Stomach (tissue), 19 donors: Measurements from ENCODE around the gene SYNC. TPM values are rescaled to one million over a fixed set of nuclear protein-coding genes. Genes with fewer than 3 reads are reported as not detected.
A peak's percentile ranks its signal among the peaks of the same experiment; 100 is the strongest.

ENCODE experiments used
- DNase-seq, 2 donors: peaks; one replicate each; pipeline versions ENCODE4 v3.0.0 to v3.0.0-alpha.2; 2013 to 2019
- H3K27ac ChIP-seq, 5 donors: fragments of 200-600 bp in 4 of 5; sonication (generic) in 4 of 5; one replicate each; pipeline ENCODE4 v1.5.1; 2013 to 2019; ENCODE audit warnings: mild to moderate bottlenecking in 1 of 5, moderate library complexity in 1 of 5
- H3K27me3 ChIP-seq, 3 donors: fragments of 200-600 bp; sonication (generic); one replicate each; pipeline ENCODE4 v1.5.1; 2017 to 2019; ENCODE audit warnings: mixed run types in 1 of 3
- H3K36me3 ChIP-seq, 4 donors: fragments of 200-600 bp; sonication (generic); 1 replicate in 3 of 4; 2 replicates in 1 of 4; pipeline ENCODE4 v1.5.1; 2016 to 2019
- H3K4me1 ChIP-seq, 4 donors: fragments of 200-600 bp; sonication (generic); one replicate each; pipeline ENCODE4 v1.5.1; 2016 to 2019
- H3K4me3 ChIP-seq, 4 donors: fragments of 200-600 bp; sonication (generic) in 3 of 4; one replicate each; pipeline ENCODE4 v1.5.1; 2016 to 2019; ENCODE audit warnings: mild to moderate bottlenecking in 1 of 4
- H3K9me3 ChIP-seq, 4 donors: fragments of 200-600 bp; sonication (generic); one replicate each; pipeline ENCODE4 v1.5.1; 2016 to 2019
- CTCF ChIP-seq, 7 experiments: fragments of 450-650 bp in 4 of 7; fragments of 200-600 bp in 3 of 7; sonication (generic) in 3 of 7; IDR thresholded peaks; one replicate each; pipeline ENCODE4 v1.5.1; 2016 to 2019; ENCODE audit warnings: antibody characterized with exemption in 7 of 7, control low read depth in 2 of 7, mild to moderate bottlenecking in 1 of 7
- EP300 ChIP-seq: sonication (generic); formaldehyde crosslinking; IDR thresholded peaks from one replicate; pipeline ENCODE4 v1.6.1; 2017; ENCODE audit warnings: antibody characterized with exemption
- POLR2A ChIP-seq, 4 donors: fragments of 450-650 bp; IDR thresholded peaks; one replicate each; pipeline ENCODE4 v1.6.1; 2016; ENCODE audit warnings: antibody characterized with exemption in 4 of 4, control low read depth in 2 of 4, mild to moderate bottlenecking in 1 of 4, moderate library complexity in 1 of 4
- POLR2AphosphoS5 ChIP-seq, 3 donors: sonication (generic); formaldehyde crosslinking; IDR thresholded peaks; one replicate each; pipeline ENCODE4 v1.6.1; 2016; ENCODE audit warnings: antibody characterized with exemption in 3 of 3
- WGBS, 5 donors: extraction: QIAGEN DNeasy Blood & Tissue Kit in 3 of 5; methylation state at CpG; one replicate each; pipeline versions ENCODE4 v1.1.5 to v1.1.7; 2013 to 2018; 5-methylcytosine and 5-hydroxymethylcytosine counted together
- intact Hi-C: fragments of 100-400 bp; cut with DNase I; formaldehyde crosslinking; loops from one replicate; pipeline ENCODE4 v1.15.1; 2023; ENCODE audit warnings: low total_unique reads
- long read RNA-seq, 10 donors: transcript quantifications; one replicate each; lab custom pipeline, GENCODE V29; 2026
- polyA plus RNA-seq, 3 donors: library from polyadenylated mRNA; stranded (reverse); fragments of 200-250 nt; gene quantifications; one replicate each; pipeline ENCODE4 v1.2.3, GENCODE V29; 2013
- total RNA-seq, 5 donors: library from RNA; depleted of rRNA; stranded (reverse); fragments of >200 nt; gene quantifications; one replicate each; pipeline versions ENCODE4 v1.1.0 to v1.2.3, GENCODE V29; 2014 to 2016
- donor health status: healthy with polysubstance abuse.
- donor health status: Bipolar disorder and iron deficiency.
- donor health status: healthy.

The SYNC gene
- total RNA-seq (10 to 100 TPM; 12.3 to 38.5 (median 22.8) TPM), polyA plus RNA-seq (10 to 100 TPM in 1 of 3 donors, 1 to 10 TPM in 2; 5.5 to 11.6 (median 6.0) TPM)
- long read RNA-seq, donor 1, partial matches to known transcripts, result 0 of 2 reads
- long read RNA-seq, donor 1, other reads (novel, unspliced or antisense), result 0 of 2 reads
- long read RNA-seq, donor 2, partial matches to known transcripts, result 8 of 9 reads
- long read RNA-seq, donor 2, other reads (novel, unspliced or antisense), result 0 of 9 reads
- long read RNA-seq, donor 3, partial matches to known transcripts, result 0 of 1 reads
- long read RNA-seq, donor 3, other reads (novel, unspliced or antisense), result 0 of 1 reads
- long read RNA-seq, donor 4, result 0 reads
- long read RNA-seq, donor 5, transcript SYNC-202 (5 exons, 3,398 nt), result major isoform, 6 of 7 reads
- long read RNA-seq, donor 5, partial matches to known transcripts, result 0 of 7 reads
- long read RNA-seq, donor 5, other reads (novel, unspliced or antisense), result 0 of 7 reads
- long read RNA-seq, donor 6, result 0 reads
- long read RNA-seq, donor 7, partial matches to known transcripts, result 10 of 13 reads
- long read RNA-seq, donor 7, other reads (novel, unspliced or antisense), result 0 of 13 reads
- long read RNA-seq, donor 8, partial matches to known transcripts, result 5 of 7 reads
- long read RNA-seq, donor 8, other reads (novel, unspliced or antisense), result 0 of 7 reads
- long read RNA-seq, donor 9, result 0 reads
- long read RNA-seq, donor 10, result 0 reads

- intact Hi-C loops, result no loop called here
- Histone ChIP-seq H3K4me3 (peak within 1 kb of the TSS; percentile 59 to 74 (median 68)), H3K9me3 (no peaks in the 10 kb centered on the region), H3K27me3 (peaks cover 0 to 13% (median 3%) of the 10 kb centered on the region in 3 donors), H3K27ac (peak within 1 kb of the TSS; percentile 33 to 93 (median 87)), H3K36me3 (no peaks in the 10 kb centered on the region), H3K4me1 (peaks cover 24 to 58% (median 36%) of the 10 kb centered on the region in 4 donors)
- no peak for TF ChIP-seq CTCF (IDR thresholded peaks at IDR 0.05)
- peak in 2 of 3 donors; percentile 22 to 32 for TF ChIP-seq POLR2AphosphoS5 (IDR thresholded peaks at IDR 0.05)
- DNase-seq, result peak; percentile 60 to 85
- WGBS, 5 donors, result 0 to 2% (median 1%) methylated on average over 19 to 62 of the region's 70 CpGs
Measured at GRCh38 chr1:32702599-32703478, at the start of gene SYNC. TSS of gene SYNC (minus strand) at chr1:32702770. CDS start at chr1:32702660, 110 bp downstream.

GRCh38 chr1:32749771-32750170, 47.2 kb upstream of the SYNC start:
- Histone ChIP-seq H3K36me3 (peaks cover 0 to 8% (median 0%) of the 10 kb centered on the region in 4 donors), H3K27me3 (peaks cover 0 to 7% (median 7%) of the 10 kb centered on the region in 3 donors), H3K4me1 (peaks cover 20 to 97% (median 77%) of the 10 kb centered on the region in 4 donors), H3K9me3 (no peaks in the 10 kb centered on the region), H3K27ac (peak overlapping the region; percentile 16 to 97 (median 33)), H3K4me3 (no peak overlapping the region)
- 33 to 45% (median 42%) methylated on average over 3 of the region's 3 CpGs for WGBS, 5 donors
- no peak for TF ChIP-seq POLR2AphosphoS5 (IDR thresholded peaks at IDR 0.05)
- TF ChIP-seq EP300, result no peak
- no peak for TF ChIP-seq CTCF (IDR thresholded peaks at IDR 0.05)
- no peak for TF ChIP-seq POLR2A (IDR thresholded peaks at IDR 0.05)
- intact Hi-C loops, result no loop called here
- no peak for DNase-seq

GRCh38 chr1:32749332-32749731, 46.8 kb upstream of the SYNC start:
- no peak for DNase-seq
- WGBS, 5 donors, result 56 to 79% (median 73%) methylated on average over 4 of the region's 4 CpGs
- Histone ChIP-seq H3K27ac (peak overlapping the region in 4 of 5 donors; percentile 28 to 97 (median 50)), H3K9me3 (no peaks in the 10 kb centered on the region), H3K27me3 (peaks cover 0 to 7% (median 6%) of the 10 kb centered on the region in 3 donors), H3K4me3 (no peak overlapping the region), H3K36me3 (peaks cover 0 to 8% (median 0%) of the 10 kb centered on the region in 4 donors), H3K4me1 (peaks cover 15 to 97% (median 77%) of the 10 kb centered on the region in 4 donors)
- intact Hi-C loops, result no loop called here
- TF ChIP-seq CTCF (IDR thresholded peaks at IDR 0.05), result no peak
- no peak for TF ChIP-seq POLR2A (IDR thresholded peaks at IDR 0.05)

- no peaks in the 10 kb centered on the region for H3K9me3 ChIP-seq
- DNase-seq, result no peak
- intact Hi-C loops, result no loop called here
- H3K36me3 ChIP-seq, result peaks cover 0 to 8% (median 0%) of the 10 kb centered on the region in 4 donors
- peaks cover 0 to 4% (median 2%) of the 10 kb centered on the region in 3 donors for H3K27me3 ChIP-seq
- WGBS, 5 donors, result 76 to 82% (median 79%) methylated on average over 8 of the region's 8 CpGs
- TF ChIP-seq EP300 (no peak), POLR2AphosphoS5 (IDR thresholded peaks at IDR 0.05) (no peak), POLR2A (IDR thresholded peaks at IDR 0.05) (no peak), CTCF (IDR thresholded peaks at IDR 0.05) (no peak)
- peak overlapping the region in 4 of 5 donors; percentile 28 to 97 (median 50) for H3K27ac ChIP-seq
- H3K4me1 ChIP-seq, result peaks cover 11 to 97% (median 77%) of the 10 kb centered on the region in 4 donors
- H3K4me3 ChIP-seq, result no peak overlapping the region
Measured at GRCh38 chr1:32748926-32749325, 46.4 kb upstream of the SYNC start.
